ENCODE results near the gene PLA2G12A.
A peak's percentile ranks its signal among the peaks of the same experiment; 100 is the strongest.
"Not testable (repeated sequence)": the region's sequence is repeated elsewhere in the genome, so short reads cannot be mapped to it uniquely, and the experiment has no call there.

Gene PLA2G12A

DNA sequence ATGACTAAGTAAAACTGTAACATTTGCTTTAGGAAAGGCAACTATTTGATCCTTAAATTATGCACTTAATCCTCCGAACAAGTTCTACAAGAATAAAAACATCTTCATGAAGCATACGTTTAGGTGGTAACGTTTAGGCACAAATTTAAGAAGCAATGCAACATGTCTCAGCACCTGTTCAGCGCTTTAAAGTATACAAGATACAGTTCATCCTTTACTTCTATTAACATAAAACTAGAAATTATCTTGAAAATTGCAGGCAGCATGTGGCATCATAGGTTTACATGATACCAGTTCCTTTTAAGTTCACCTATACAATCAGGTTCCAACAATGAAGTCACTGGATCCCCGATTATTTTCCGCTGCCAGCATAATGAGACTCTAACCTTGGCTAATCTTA is 1.5 kb downstream of the PLA2G12A start:
- no peak for DNase-seq

DNA sequence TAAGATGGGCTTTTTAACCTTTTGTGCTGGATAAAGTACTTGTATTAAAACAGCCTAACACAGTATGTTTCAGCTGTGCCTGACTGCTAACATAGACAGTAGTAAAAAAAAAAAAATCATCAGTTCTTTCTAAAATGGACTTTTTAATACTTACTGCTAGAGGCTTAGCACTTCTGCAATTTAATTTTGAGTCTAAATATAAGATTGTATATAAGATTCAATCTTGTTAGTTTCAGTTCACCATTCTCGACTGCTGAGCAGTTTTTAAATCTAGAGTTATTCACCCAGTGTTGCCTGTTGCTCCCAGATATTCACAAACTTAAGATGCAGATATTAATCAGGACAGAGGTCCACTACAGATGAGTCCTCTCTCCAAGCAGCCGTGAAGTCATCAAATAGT is 6.8 kb downstream of the PLA2G12A start:
- DNase-seq, result no peak

DNA sequence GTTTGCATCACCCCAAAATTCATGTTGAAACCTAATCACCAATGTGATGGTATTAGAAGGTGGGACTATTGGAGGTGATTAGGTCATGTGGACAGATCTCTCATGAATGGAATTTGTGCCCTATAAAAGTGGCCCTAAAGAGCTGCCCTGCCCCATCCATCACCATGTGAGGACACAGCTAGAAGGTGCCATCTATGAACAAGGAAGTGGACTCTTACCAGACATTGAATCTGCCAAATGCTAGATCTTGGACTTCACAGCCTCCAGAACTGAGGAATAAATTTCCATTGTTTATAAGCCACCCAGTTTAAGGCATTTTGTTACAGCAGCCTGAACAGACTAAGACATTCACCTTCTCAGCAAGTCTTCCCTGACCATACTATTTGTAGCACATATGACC is 7.5 kb downstream of the PLA2G12A start:
- no peak for DNase-seq

DNA sequence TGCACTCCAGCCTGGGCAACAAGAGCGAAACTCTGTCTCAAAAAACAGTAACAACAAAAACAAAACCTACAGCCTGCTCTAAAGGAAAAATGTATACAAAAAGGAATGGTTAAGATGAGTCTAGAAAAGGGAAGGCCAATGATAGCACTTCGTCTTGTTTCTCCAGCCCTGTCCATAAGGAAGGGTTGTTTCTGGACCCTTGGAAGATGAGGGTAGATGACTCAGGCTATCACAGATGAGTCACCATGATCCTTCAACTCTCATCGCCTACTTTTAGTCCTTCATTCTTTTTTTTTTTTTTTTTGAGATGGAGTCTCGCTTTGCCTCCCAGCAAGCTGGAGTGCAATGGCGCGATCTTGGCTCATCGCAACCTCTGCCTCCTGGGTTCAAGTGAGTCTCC is 8.8 kb downstream of the PLA2G12A start:
- no peak for DNase-seq

DNA sequence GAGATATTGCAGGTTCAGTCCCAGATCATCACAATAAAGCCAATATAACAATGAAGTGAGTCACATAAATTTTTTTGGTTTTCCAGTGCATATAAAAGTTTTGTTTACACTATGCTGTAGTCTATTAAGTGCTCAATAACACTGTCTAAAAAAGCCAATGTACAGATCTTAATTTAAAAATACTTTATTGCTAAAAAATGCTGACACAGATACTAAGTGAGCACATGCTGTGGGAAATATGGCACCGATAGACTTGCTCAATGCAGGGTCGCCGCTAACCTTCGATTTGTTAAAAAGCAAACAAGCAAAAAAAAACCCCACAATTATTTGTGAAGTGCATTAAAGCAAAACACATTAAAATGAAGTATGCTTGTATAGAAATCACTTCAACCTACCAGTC is 10.3 kb downstream of the PLA2G12A start:
- DNase-seq, result no peak

DNA sequence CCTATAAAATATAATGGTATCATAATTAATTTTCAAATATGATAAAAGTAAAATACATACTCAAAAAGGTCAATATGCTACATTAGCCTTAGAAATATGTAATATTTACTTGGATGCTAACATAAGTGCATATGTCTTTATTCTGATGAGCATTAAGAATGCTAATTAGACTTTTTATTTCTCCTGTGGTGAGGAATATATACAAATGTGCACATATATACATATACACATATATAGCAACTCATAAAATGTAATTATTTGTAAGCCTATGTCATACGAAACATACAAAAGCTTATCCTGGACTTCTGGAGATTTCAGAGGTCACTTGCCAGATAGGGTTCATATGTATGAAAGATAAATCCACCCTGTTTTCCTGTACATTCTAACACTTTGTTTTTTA is 11.1 kb downstream of the PLA2G12A start:
- DNase-seq, result no peak

DNA sequence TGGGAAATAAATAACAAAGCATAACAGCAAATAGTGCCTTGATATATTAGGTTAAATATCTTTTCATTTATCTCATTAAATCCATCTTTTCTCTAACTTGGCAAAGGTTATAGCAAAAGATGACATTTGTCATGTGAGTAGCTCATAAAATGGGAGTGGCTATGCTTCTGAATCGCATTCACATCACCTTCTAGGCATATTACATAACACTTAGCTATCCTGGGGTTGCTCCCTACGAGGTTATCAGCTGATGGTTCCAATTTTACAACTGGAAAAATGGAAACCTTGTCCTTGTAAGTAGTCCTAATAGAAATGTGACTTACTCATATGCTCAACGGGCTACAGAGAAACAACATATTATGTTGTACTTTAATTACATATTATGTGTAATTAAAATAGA is 16.4 kb downstream of the PLA2G12A start:
- no peak for DNase-seq

DNA sequence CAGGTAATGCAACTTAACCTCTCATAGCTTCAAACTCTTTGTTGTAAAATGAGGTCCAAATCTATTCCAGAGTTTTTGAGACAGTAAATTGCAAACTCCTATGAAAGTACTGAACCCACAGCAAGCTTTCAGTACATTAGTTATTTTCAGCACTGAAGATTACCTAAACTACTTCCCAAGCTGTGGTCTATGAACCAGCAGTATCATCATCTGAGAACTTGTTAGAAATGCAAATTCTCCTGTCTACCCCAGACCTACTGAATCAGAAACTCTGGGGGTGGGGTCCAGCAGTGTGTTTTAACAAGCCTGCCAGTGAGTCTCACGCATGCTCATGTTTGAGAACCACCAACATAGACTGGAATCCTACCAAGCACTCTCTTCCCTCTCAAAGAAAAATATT is 20.9 kb downstream of the PLA2G12A start:
- no peak for DNase-seq

DNA sequence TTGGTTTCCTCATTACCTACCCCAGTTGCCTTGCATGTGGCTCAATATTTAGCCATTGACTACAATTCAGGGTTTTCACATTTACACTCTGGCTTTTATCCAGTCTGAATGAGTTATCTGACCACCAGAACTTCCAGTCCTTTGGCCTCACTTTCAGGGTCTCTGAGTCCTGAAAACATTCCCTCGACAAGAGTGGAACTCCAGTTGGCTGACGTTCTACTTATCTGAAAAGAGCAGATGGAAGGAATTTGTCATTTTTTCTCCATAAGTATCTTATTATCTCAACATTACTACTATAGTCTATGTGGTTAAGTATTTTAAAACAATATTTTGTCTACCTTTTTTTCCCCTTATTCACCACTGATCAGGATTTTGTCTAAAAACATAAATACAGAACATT is 21.4 kb downstream of the PLA2G12A start:
- no peak for DNase-seq

DNA sequence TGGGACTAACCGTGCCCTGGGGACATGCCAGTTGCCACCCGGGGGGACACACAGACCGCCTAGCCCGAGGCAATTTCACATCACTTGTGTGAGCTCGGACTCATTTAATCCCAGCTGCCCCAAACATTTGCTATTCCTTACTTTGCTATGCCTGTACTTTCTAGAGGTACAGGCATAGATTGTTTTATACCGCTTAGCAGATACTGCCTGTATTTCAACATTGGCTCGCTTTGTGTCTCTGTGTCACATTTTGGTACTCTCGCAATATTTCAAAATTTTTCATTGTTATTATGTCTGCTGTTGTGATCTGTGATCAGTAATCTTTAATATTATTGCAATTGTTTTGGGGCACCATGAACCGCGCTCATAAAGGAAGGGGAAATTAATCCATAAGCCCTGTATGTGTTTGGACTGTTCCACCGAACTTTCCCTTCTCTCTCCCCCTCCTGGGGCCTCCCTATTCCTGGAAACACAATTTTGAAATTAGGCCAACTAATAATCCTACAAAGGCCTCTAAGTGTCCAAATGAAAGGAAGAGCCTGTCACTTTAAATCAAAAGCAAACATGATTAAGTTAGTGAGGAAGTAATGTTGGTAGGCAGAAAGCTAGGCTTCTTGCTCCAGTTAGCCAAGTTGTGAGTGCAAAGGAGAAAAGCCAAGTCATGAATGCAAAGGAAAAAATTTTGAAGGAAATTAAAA is 26.1 kb downstream of the PLA2G12A start:
- no peak for DNase-seq

DNA sequence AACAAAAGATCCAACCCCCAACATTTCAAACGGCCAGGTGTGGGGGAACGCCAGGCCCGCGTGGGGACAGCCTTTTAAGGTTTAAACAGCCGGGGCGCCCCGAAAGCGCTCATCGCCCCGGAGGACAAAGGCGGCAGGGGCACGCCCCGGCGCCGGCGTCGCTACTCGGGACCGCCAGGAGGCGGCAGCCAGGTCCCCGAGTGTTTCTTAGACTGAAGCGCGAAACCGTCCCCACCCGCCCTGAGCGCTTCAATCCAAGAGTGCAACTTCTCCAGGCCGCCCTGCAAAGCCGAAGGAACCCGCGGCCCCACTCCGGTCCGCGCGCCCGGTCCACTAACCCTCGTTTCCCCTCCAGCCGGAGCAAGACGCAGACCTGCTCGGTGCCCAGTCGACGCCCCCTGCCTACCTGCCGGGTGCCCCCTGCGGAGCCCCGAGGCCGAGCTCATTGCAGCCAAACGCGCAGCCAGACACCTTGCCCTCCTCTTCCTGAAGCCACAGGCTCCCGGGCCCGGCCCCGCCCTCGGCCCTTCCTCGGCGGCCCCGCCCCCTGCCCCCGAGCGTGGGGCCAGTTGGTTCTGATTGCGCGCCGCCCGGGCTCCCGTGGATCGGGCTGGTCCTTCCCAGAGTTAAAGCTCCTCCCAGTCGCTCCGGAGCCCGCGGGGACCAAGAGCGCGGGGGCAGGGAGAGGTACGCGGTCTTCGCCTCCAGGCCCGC is 26.8 kb downstream of the PLA2G12A start, which contains the start of gene CASP6:
Gene CASP6, minus strand, starts transcription at position 496 of the 714 bp plus-strand sequence. Its CDS starts 50 bp downstream, at position 446.
- peak; percentile 73 for DNase-seq

DNA sequence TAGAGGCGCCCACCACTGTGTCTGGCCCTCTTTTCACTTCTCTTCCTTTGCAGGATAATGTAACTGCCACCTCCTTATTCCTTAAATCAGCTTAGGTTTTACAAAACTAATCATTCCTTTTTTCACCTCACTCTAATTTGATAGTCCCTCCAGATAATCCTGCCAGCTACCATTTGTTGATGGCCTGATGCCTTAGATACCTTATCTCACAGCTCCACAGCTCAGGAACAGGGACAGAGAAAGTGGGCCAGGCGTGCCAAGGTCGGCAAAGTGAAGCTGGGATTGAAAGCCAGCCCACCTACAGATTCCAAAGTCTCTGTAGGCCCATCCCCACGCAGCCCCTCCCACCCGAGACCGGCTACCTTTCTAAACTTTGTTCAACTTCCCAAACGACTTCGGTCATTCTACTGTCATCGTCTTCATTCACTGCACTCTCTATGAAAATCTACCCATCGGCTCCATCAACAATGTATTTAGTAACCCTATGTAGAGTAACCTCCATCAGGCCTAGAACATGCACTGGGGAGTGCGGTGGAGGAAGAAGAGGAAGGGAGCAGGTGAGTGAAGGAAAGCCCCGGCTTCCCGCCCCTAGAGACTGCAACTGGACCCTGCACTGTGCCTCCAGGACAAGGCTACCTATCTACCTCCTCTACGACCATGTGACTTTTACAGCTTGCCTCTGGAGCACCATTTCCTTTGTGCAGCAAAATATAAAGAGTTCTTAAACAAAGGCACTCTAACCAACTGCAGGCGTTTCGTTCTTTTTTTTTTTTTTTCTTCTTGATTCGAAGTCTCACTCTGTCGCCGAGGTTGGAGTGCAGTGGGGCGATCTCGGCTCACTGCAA is 28.1 kb downstream of the PLA2G12A start:
- DNase-seq, result no peak

DNA sequence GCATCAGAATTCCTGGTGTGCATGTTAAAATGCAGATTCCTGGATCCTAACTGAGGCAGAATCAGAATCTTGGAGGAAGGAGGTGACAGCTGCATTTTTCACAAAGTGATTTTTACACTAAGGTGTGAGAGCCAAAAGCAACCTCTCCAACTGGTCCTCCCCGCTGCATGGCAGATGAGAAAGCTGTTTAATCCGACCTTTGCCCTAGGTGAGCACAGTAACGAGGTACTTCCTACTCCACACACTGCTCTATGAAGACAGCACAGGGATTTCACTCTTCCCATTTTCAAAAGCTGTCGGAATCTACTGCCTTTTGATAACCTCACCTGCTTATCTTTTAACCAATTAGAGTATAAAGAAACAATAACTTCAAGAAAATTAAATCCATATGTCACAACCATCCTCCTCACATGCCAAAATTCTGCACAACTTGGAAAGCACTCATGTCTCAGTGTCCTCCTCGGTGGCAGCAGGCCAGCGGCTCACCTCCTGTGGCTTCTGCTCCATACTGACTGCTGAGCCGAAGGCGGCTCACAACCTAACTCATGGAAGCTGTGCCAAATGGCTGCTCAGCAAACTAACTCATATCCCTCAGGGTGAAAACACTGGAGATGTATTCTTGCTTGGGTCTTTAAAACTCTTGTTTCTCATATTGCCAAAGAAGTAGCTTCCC is 30.2 kb downstream of the PLA2G12A start:
- DNase-seq, result no peak

DNA sequence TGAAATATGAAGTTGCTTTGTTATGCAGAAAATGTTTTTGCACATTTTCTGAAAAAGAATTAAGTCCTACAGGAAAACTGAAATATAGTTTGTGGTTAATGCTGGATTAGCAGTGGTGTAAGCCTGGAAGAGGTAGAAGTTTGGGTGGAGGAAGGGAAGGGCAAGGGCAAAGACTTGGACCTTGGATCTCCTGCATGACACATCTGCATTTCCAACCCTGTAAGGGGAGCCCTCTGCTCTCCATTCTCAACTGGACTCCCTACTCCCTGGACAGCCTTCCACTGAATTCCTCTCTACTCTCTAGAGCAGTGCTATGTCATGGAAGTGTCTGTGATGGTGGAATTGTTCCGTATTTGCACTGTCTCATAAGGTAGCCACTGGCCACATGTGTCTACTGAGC is 31.2 kb downstream of the PLA2G12A start:
- no peak for DNase-seq

DNA sequence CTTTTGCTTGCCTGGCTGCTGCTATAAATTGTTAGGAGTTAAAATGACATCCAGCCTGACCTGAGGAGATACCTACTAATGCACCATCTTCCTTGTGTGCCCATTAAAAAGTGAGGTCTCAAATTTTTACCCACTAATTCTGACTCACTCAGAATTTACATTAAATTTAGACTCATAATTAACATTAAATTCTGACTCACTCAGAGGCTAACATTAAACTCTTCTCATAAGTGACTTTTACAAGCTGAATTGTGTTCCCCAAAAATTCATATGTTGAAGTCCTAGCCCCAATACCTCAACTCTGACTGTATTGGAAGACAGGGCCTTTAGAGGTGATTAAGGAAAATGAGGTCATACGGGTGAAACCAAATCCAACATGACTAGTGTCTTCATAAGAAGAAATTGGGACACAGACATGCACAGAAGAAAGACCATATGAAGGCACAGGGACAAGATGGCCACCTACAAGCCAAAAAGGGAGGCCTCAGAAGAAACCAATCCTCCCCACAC is 38.4 kb downstream of the PLA2G12A start:
- DNase-seq, result no peak

DNA sequence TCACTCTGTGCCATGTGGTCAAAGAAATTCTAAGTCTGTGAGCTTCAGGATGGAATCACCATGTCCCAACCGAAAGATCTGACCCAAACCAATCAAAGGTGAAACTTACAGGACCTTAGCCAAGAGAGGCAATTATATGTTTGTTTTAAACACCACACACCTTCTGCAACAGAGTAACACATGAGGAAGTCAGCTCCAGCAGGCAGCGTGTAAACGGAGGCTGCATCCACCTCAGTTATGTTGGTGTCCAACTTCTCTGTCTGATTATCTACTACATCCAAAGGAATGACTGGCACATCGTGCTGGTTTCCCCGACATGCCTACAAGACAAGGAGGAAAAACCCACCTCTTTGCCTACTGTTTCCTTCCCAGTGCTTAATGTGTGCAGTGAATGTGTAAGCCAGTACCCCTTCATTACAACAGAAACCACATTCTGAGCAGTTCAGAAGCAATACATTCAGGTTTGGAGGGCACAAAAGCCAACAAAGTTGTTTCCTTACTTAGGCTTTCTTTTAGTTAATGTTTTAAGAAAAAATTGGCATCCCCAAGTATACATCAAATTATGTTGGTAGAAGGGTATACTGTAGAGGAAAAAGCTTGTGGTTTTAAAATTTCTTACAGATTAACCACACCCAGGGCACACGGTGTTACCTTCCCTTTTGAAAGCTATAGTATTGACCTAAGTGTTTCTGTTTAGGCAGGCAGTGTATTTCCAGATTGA is 39.0 kb downstream of the PLA2G12A start:
- no peak for DNase-seq

DNA sequence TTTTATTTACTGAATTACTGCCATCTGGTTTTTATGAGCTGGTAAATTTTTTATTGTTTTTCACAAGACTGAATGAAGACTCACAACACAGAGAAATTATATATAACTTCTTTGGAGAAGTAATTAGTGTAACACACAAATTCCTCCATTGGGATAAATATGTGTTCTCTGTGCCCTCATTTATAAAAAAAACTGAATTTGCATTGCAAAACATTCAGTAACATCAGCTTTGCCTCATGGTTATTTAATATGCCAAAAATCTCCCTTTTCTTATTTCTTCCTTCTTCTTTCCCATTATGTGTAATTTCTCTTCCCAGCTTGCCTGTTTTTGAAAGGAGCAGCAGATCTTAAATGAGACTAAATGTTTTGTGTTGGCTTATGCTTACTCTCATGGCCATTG is 45.1 kb downstream of the PLA2G12A start:
- no peak for DNase-seq

DNA sequence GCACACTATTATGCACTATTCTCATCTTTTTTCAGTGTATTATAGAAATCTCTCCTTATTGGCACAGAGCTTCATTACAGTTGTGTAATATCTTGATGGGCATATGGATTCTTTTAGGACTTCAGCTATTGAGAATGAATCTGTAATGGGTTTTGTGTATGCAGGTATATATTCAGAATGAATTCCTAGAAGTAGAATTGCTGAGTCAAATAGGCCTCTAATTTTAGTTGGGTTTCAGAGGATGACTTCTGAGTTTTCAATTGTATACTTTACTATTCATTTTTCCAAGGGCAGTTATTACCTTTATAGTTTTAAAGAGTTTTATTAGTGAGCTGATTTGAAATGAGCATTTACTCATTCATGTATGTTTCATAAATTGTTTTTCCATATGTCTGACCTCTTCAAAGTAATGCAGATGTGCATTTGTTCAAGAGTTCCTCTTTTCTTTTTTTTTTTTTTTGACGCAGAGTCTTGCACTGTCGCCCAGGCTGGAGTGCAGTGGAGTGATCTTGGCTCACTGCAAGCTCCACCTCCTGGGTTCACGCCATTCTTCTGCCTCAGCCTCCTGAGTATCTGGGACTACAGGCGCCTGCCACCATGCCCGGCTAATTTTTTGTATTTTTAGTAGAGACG is 46.1 kb downstream of the PLA2G12A start:
- DNase-seq, result no peak

DNA sequence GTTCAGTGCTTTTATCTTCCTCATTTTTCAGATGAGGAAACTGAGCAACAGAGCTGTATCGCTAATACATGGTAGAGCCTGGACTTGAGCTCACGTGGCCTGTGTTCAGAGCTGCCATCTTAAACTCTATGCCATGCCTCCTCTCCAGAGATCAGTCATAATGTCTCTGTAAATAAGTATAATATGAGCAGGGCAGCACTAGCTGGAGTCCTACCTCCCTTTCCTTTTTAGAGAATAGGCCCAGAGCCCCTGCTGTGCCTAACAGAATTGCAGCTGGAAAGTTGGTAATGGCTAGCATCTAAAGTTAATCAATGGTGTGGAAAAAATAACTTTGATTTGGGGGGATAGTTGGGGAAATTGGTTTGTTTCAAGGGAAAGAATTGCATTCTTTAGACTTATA is 47.0 kb downstream of the PLA2G12A start:
- no peak for DNase-seq

DNA sequence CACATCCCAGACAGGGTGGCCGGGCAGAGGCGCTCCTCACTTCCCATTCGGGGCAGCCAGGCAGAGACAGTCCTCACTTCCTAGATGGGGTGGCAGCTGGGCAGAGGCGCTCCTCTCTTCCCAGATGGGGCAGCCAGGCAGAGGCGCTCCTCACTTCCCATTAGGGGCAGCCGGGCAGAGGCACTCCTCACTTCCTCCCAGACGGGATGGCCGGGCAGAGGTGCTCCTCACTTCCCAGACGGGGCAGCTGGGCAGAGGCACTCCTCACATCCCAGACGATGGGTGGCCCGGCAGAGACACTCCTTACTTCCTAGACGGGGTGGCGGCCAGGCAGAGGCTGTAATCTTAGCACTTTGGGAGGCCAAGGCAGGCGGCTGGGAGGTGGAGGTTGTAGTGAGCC is 50.9 kb downstream of the PLA2G12A start:
- DNase-seq, result not testable (repeated sequence)

DNA sequence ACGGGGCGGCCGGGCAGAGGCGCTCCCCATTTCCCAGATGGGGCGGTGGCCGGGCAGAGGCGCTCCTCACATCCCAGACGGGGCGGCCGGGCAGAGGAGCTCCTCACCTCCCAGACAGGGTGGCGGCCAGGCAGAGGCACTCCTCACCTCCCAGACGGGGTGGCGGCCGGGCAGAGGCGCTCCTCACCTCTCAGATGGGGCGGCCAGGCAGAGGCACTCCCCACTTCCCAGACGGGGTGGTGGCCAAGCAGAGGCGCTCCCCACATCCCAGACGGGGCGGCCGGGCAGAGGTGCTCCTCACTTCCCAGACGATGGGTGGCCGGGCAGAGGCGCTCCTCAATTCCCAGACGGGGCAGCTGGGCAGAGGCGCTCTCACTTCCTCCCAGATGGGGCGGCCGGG is 51.4 kb downstream of the PLA2G12A start:
- DNase-seq, result not testable (repeated sequence)

DNA sequence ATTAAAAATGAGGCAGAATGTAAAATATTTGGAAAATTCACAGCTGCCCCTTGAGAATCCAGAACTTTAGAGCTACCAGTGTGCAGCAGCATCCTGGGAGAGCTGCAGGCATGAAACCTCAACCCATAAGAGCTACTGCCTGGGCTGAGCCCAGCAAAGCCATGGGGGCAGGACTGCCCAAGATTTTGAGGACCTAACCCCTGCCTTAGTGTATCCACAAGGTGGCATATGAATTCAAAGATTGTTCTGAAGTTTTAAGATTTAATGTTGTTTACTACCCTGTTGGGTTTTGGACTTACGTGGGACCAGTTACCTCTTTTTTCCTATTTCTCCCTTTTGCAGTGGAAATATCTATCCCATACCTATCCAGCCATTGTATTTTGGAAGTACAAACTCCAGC is 53.0 kb downstream of the PLA2G12A start:
- DNase-seq, result no peak

Measured in activated naive CD4-positive, alpha-beta T cell treated with Interleukin-2 at 50 U/mL for 16 hours (primary cell).